Ishikawa (cell line): Measurements from ENCODE around the gene MYH7B.

Source experiments
- CEBPB ChIP-seq: IDR thresholded peaks from 2 replicates; pipeline ENCODE4 v1.6.1; 2012
- MAX ChIP-seq: IDR thresholded peaks from 2 replicates; pipeline ENCODE4 v1.6.1; 2012
- RAD21 ChIP-seq: IDR thresholded peaks from 2 replicates; pipeline ENCODE4 v1.6.1; 2012; ENCODE audit warnings: low read depth
- TCF12 ChIP-seq: IDR thresholded peaks from 2 replicates; pipeline ENCODE4 v1.6.1; 2012; ENCODE audit warnings: low read depth
- TEAD4 ChIP-seq: IDR thresholded peaks from 2 replicates; pipeline ENCODE4 v1.6.1; 2012
- USF1 ChIP-seq: IDR thresholded peaks from 2 replicates; pipeline ENCODE4 v1.6.1; 2012

GRCh38 chr20:35004051-35004725 lies 48.5 kb downstream of the MYH7B start:
- no peak for TF ChIP-seq USF1
- TF ChIP-seq TCF12 = no peak
- TF ChIP-seq CEBPB = no peak
- no peak for TF ChIP-seq TEAD4
- no peak for TF ChIP-seq RAD21
- no peak for TF ChIP-seq MAX
